Ishikawa (cell line): ENCODE data around the gene SAFB.

Experiments
- CEBPB ChIP-seq: IDR thresholded peaks from 2 replicates; pipeline ENCODE4 v1.6.1; 2012
- CREB1 ChIP-seq: IDR thresholded peaks from 2 replicates; pipeline ENCODE4 v1.6.1; 2012; ENCODE audit warnings: low read depth
- EGR1 ChIP-seq: IDR thresholded peaks from 2 replicates; pipeline ENCODE4 v1.6.1; 2012
- EP300 ChIP-seq: IDR thresholded peaks from 2 replicates; pipeline ENCODE4 v1.6.1; 2012; ENCODE audit warnings: borderline replicate concordance
- FOXM1 ChIP-seq: IDR thresholded peaks from 2 replicates; pipeline ENCODE4 v1.6.1; 2012; ENCODE audit warnings: low read depth, borderline replicate concordance
- MAX ChIP-seq: IDR thresholded peaks from 2 replicates; pipeline ENCODE4 v1.6.1; 2012
- NFIC ChIP-seq: IDR thresholded peaks from 2 replicates; pipeline ENCODE4 v1.6.1; 2012
- RAD21 ChIP-seq: IDR thresholded peaks from 2 replicates; pipeline ENCODE4 v1.6.1; 2012; ENCODE audit warnings: low read depth
- TAF1 ChIP-seq: IDR thresholded peaks from 2 replicates; pipeline ENCODE4 v1.6.1; 2012; ENCODE audit warnings: low read depth, mild to moderate bottlenecking
- TCF12 ChIP-seq: IDR thresholded peaks from 2 replicates; pipeline ENCODE4 v1.6.1; 2012; ENCODE audit warnings: low read depth
- TEAD4 ChIP-seq: IDR thresholded peaks from 2 replicates; pipeline ENCODE4 v1.6.1; 2012
- USF1 ChIP-seq: IDR thresholded peaks from 2 replicates; pipeline ENCODE4 v1.6.1; 2012
- YY1 ChIP-seq: IDR thresholded peaks from 2 replicates; pipeline ENCODE4 v1.6.1; 2012; ENCODE audit warnings: low read depth
- ZBTB7A ChIP-seq: IDR thresholded peaks from 2 replicates; pipeline ENCODE4 v1.6.1; 2012; ENCODE audit warnings: low read depth
- TF ChIP-seq, protein P1 (sequence below): IDR thresholded peaks from 2 replicates; pipeline ENCODE4 v1.6.1; 2012; ENCODE audit warnings: low read depth, mild to moderate bottlenecking

SAFB gene

GRCh38 chr19:5696196-5697021, 73.5 kb downstream of the SAFB start:
- TF ChIP-seq RAD21 (no peak), CREB1 (no peak), YY1 (no peak), NFIC (no peak), USF1 (no peak), CEBPB (no peak), TCF12 (no peak), TEAD4 (no peak), EP300 (no peak), TAF1 (no peak), EGR1 (no peak), MAX (no peak), FOXM1 (no peak), ZBTB7A (no peak)
- TF ChIP-seq, protein P1, sequence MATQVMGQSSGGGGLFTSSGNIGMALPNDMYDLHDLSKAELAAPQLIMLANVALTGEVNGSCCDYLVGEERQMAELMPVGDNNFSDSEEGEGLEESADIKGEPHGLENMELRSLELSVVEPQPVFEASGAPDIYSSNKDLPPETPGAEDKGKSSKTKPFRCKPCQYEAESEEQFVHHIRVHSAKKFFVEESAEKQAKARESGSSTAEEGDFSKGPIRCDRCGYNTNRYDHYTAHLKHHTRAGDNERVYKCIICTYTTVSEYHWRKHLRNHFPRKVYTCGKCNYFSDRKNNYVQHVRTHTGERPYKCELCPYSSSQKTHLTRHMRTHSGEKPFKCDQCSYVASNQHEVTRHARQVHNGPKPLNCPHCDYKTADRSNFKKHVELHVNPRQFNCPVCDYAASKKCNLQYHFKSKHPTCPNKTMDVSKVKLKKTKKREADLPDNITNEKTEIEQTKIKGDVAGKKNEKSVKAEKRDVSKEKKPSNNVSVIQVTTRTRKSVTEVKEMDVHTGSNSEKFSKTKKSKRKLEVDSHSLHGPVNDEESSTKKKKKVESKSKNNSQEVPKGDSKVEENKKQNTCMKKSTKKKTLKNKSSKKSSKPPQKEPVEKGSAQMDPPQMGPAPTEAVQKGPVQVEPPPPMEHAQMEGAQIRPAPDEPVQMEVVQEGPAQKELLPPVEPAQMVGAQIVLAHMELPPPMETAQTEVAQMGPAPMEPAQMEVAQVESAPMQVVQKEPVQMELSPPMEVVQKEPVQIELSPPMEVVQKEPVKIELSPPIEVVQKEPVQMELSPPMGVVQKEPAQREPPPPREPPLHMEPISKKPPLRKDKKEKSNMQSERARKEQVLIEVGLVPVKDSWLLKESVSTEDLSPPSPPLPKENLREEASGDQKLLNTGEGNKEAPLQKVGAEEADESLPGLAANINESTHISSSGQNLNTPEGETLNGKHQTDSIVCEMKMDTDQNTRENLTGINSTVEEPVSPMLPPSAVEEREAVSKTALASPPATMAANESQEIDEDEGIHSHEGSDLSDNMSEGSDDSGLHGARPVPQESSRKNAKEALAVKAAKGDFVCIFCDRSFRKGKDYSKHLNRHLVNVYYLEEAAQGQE, result no peak

DNA sequence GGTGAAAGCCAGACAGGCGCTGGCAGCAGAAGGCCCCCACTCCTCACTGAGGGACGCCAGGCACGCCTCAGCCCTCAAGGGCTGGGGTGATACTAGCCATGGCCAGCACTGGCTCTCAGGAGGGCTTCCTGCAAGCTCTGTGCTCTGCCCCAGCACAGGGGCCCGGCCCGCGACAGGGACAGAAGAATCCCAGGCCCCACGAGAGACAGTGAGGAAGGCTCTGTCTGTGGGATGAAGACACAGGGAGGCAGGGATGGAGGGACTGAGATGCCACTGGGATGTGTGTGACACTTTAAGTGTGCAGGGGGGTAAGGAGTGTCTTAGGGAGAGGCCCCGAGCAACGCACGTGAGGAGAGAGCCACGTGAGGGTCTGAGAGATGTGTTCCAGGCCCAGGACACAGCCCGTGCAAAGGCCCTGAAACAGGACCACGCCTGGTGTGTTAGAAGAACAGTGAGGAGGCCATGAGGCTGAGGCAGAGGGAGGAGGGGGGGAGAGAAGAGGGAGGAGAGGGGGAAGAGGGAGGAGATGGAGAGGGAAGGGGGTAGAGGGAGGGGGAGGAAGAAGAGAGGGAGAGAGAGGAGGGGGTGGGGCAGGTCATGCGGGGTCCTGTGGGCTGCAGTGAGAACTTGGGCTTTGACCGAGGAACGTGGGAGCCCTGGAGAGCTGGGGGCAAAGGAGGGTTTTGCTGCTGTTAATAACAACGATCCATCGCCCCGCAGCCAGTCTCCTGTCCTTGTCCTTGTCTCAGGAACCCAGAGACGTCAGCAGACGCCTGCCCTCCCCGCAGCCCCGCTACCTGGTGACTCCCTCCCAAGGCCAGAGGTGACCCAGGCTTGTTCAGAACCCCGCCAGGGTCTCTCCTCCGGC, 74.4 kb downstream of the SAFB start:
- TF ChIP-seq YY1 (no peak), MAX (no peak), CREB1 (no peak), CEBPB (no peak), FOXM1 (no peak), TAF1 (no peak), USF1 (no peak), EP300 (no peak), TCF12 (no peak), RAD21 (no peak), NFIC (no peak), TEAD4 (no peak), ZBTB7A (no peak), EGR1 (no peak)
- TF ChIP-seq, protein P1, result no peak

GRCh38 chr19:5697890-5698634, 75.2 kb downstream of the SAFB start:
- TF ChIP-seq MAX, result no peak
- no peak for TF ChIP-seq NFIC
- TF ChIP-seq ZBTB7A, result no peak
- TF ChIP-seq, protein P1, result no peak
